Fibroblast of lung (primary cell): ENCODE results near the gene ARL4C. TPM values are rescaled to one million over a fixed set of nuclear protein-coding genes. Genes with fewer than 3 reads are reported as not detected.
A peak's percentile ranks its signal among the peaks of the same experiment; 100 is the strongest.

Experiments used
- DNase-seq, 2 donors: peaks; one replicate each; pipeline versions ENCODE4 v3.0.0 to v3.0.0-alpha.2; 2010; ENCODE audit warnings: low read depth in 2 of 2
- H2AFZ ChIP-seq: 2 replicates; pipeline ENCODE4 v1.5.1; 2012; ENCODE audit warnings: low read length, control low read depth, inconsistent platforms
- H3K27ac ChIP-seq: 2 replicates; pipeline ENCODE4 v1.5.1; 2011; ENCODE audit warnings: low read length, control low read depth; ENCODE audit not compliant: insufficient read depth
- H3K27me3 ChIP-seq: 2 replicates; pipeline ENCODE4 v1.5.1; 2011; ENCODE audit warnings: mild to moderate bottlenecking, low read length; ENCODE audit not compliant: control insufficient read depth, insufficient read depth
- H3K36me3 ChIP-seq: 2 replicates; pipeline ENCODE4 v1.5.1; 2011; ENCODE audit warnings: low read length; ENCODE audit not compliant: control insufficient read depth, insufficient read depth
- H3K4me1 ChIP-seq: 2 replicates; pipeline ENCODE4 v1.5.1; 2011; ENCODE audit warnings: low read length; ENCODE audit not compliant: control insufficient read depth, insufficient read depth; ENCODE audit errors: extremely low read depth
- H3K4me2 ChIP-seq: 2 replicates; pipeline ENCODE4 v1.5.1; 2011; ENCODE audit warnings: low read length, control low read depth; ENCODE audit not compliant: insufficient read depth; ENCODE audit errors: extremely low read depth
- H3K4me3 ChIP-seq, 4 experiments: fragments of 200-600 bp in 1 of 4; sonication (generic) in 1 of 4; replicated peaks in 1 of 4; 2 replicates each; pipeline ENCODE4 v1.5.1; 2011 to 2016; ENCODE audit warnings: low read length in 4 of 4, low read depth in 3 of 4, mild to moderate bottlenecking in 3 of 4, control low read depth in 2 of 4, inconsistent platforms in 1 of 4, mixed read lengths in 1 of 4; ENCODE audit not compliant: insufficient read depth in 1 of 4; ENCODE audit errors: control extremely low read depth in 1 of 4
- H3K79me2 ChIP-seq: 2 replicates; pipeline ENCODE4 v1.5.1; 2012; ENCODE audit warnings: mild to moderate bottlenecking, low read length, inconsistent platforms; ENCODE audit not compliant: control insufficient read depth, insufficient read depth
- H3K9ac ChIP-seq: 2 replicates; pipeline ENCODE4 v1.5.1; 2011; ENCODE audit warnings: mild to moderate bottlenecking, low read length, control low read depth; ENCODE audit not compliant: insufficient read depth
- H3K9me3 ChIP-seq: 2 replicates; pipeline ENCODE4 v1.5.1; 2012; ENCODE audit warnings: low read depth, low read length; ENCODE audit not compliant: control insufficient read depth, insufficient read depth
- H4K20me1 ChIP-seq: 2 replicates; pipeline ENCODE4 v1.5.1; 2011; ENCODE audit warnings: low read length; ENCODE audit not compliant: control insufficient read depth, insufficient read depth; ENCODE audit errors: extremely low read depth
- EZH2 ChIP-seq: IDR thresholded peaks from 2 replicates; pipeline ENCODE4 v1.5.1; 2012; ENCODE audit warnings: low read length, control low read depth, mild to moderate bottlenecking; ENCODE audit errors: missing control alignments
- polyA plus RNA-seq, 2 donors: library from polyadenylated mRNA; depleted of rRNA in 1 of 2; stranded (reverse) in 1 of 2; unstranded in 1 of 2; fragments of >200 nt; gene quantifications; 2 replicates each; pipeline ENCODE4 v1.2.1, GENCODE V29; 2011 to 2012; ENCODE audit warnings: missing spikeins in 1 of 2
- total RNA-seq: library from RNA; depleted of rRNA; stranded (reverse); fragments of >200 nt; gene quantifications from 2 replicates; pipeline ENCODE4 v1.2.1, GENCODE V29; 2014
- TF ChIP-seq, protein P1 (sequence below), 2 donors: IDR thresholded peaks in 1 of 2; conservative IDR thresholded peaks in 1 of 2; 1 replicate in 1 of 2; 2 replicates in 1 of 2; pipeline ENCODE4 v1.5.1; 2011 to 2012; ENCODE audit warnings: low read length in 2 of 2, control low read depth in 1 of 2, inconsistent platforms in 1 of 2, low read depth in 1 of 2, mild to moderate bottlenecking in 1 of 2

Gene ARL4C
- total and polyA plus RNA-seq, 2 donors (not counting 1 experiment from before 2014, with no cell fraction given) = 23.2 to 80.9 TPM

DNA sequence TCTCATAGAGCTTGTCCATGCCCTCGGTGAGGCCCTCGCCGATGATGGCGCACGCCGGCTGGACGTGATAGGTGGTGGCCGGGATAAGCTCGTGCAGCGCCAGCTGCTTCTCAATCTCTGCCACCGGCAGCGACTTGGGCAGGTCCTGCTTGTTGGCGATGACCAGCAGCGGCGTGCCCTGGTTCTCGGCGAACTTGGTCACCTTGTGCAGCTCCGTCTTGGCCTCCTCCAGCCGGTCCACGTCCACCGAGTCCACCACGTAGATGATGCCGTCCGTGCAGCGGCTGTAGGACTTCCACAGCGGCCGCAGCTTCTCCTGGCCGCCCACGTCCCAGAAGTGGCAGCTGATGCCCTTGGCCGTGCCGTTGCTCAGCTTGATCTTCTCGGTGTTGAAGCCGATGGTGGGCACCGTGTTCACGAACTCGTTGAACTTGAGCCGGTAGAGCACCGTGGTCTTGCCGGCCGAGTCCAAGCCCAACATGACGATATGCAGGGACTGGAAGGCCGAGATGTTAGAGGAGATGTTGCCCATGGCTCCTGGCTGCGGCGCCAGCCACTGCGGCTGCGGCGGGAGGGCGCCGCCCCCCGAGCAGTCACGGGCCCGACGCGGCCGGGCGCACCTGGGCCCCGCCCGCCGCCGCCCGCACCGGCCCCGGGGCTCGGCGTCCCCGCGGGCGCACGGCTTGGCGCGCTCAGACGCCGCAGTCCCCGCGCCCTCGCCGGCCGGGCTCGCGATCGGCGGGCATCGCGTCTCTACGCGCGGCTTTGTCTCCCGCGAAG is 636 bp downstream of the ARL4C start:
- H3K4me2 ChIP-seq = peak overlapping the region; percentile 83
- H3K36me3 ChIP-seq = no peaks in the 10 kb centered on the region
- H3K27ac ChIP-seq = peak overlapping the region; percentile 88
- H3K79me2 ChIP-seq = peaks cover 45% of the 10 kb centered on the region
- H3K9me3 ChIP-seq = no peaks in the 10 kb centered on the region
- no peaks in the 10 kb centered on the region for H3K27me3 ChIP-seq
- TF ChIP-seq EZH2 = no peak
- TF ChIP-seq, protein P1, sequence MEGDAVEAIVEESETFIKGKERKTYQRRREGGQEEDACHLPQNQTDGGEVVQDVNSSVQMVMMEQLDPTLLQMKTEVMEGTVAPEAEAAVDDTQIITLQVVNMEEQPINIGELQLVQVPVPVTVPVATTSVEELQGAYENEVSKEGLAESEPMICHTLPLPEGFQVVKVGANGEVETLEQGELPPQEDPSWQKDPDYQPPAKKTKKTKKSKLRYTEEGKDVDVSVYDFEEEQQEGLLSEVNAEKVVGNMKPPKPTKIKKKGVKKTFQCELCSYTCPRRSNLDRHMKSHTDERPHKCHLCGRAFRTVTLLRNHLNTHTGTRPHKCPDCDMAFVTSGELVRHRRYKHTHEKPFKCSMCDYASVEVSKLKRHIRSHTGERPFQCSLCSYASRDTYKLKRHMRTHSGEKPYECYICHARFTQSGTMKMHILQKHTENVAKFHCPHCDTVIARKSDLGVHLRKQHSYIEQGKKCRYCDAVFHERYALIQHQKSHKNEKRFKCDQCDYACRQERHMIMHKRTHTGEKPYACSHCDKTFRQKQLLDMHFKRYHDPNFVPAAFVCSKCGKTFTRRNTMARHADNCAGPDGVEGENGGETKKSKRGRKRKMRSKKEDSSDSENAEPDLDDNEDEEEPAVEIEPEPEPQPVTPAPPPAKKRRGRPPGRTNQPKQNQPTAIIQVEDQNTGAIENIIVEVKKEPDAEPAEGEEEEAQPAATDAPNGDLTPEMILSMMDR (conservative IDR thresholded peaks at IDR 0.05 in 1 of 2, IDR thresholded peaks at IDR 0.05 in 1 of 2; ENCODE audit: low read depth in 1 of 2, low read length in 2 of 2) = no peak
- no peaks in the 10 kb centered on the region for H4K20me1 ChIP-seq
- peak overlapping the region; percentile 69 for H2AFZ ChIP-seq
- H3K4me1 ChIP-seq = no peaks in the 10 kb centered on the region
- peak overlapping the region; percentile 86 to 99 (median 96) for H3K4me3 ChIP-seq
- peak; percentile 42 to 54 for DNase-seq
- H3K9ac ChIP-seq = peak overlapping the region; percentile 84

DNA sequence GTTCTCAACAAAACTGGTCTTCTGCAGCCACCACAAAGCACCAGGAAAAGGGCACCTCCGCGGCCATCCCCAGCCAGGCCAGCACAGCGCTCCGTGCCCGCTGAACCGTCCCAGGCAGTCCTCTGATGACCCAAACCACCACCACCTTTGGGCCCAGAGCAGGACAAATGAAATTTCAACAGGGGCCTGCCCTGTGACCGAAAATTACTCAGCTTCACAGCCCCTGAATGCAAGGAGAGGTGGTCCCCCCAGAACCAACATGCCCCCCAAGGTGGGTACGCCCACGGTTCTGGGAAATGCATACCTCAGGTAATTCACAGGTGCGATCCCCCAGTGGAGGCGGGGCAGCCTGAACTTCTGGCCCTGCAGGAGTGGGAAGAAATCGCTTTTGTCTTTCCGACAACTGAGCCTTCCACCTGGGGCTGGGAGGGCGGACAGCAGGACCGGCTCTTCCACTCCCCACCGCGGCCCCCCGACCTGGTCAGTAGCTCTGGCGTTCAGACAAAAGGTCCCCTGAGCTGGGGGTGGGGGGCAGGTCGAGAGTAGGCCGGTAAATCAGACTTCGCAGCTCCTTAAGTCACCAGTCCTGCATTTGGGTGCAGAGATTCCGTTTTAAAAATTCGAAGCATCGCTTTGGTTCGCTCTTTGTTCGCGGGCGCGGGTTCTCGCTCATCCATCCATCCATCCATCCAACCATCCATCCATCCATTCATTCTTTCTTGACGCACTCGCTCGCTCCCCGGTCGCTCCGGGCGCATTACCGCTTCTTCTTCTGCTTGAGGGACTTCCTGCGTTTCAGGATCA is 1.4 kb downstream of the ARL4C start:
- DNase-seq = no peak
- H3K79me2 ChIP-seq = peaks cover 45% of the 10 kb centered on the region

More for the DNA sequence above, 1.4 kb downstream of the ARL4C start:
- H3K9me3 ChIP-seq = no peaks in the 10 kb centered on the region
- H3K4me3 ChIP-seq = peak overlapping the region; percentile 86 to 99 (median 96)
- H3K9ac ChIP-seq = peak overlapping the region; percentile 84
- no peaks in the 10 kb centered on the region for H4K20me1 ChIP-seq
- H2AFZ ChIP-seq = peak overlapping the region; percentile 69
- H3K27me3 ChIP-seq = no peaks in the 10 kb centered on the region
- peak overlapping the region; percentile 88 for H3K27ac ChIP-seq
- no peak for TF ChIP-seq EZH2
- TF ChIP-seq, protein P1 (conservative IDR thresholded peaks at IDR 0.05 in 1 of 2, IDR thresholded peaks at IDR 0.05 in 1 of 2; ENCODE audit: low read depth in 1 of 2, low read length in 2 of 2) = no peak
- H3K4me2 ChIP-seq = peak overlapping the region; percentile 83
- no peaks in the 10 kb centered on the region for H3K36me3 ChIP-seq
- no peaks in the 10 kb centered on the region for H3K4me1 ChIP-seq
